Upper lobe of left lung (tissue), 4 donors: ENCODE measurements around the gene MAGI2.
"Not testable (repeated sequence)": the region's sequence is repeated elsewhere in the genome, so short reads cannot be mapped to it uniquely, and the experiment has no call there.

Experiments used
- EP300 ChIP-seq, 4 donors: sonication (generic); formaldehyde crosslinking; IDR thresholded peaks; one replicate each; pipeline ENCODE4 v1.5.1; 2017; ENCODE audit warnings: antibody characterized with exemption in 4 of 4, control low read depth in 2 of 4
- POLR2AphosphoS5 ChIP-seq, 2 donors: sonication (generic); formaldehyde crosslinking; IDR thresholded peaks; one replicate each; pipeline ENCODE4 v1.5.1; 2017; ENCODE audit warnings: antibody characterized with exemption in 2 of 2
- TF ChIP-seq, protein P1 (sequence below), 6 experiments: fragments of 450-650 bp in 4 of 6; fragments of 200-600 bp in 2 of 6; sonication (generic) in 2 of 6; IDR thresholded peaks; one replicate each; pipeline ENCODE4 v1.5.1; 2016 to 2019; ENCODE audit warnings: antibody characterized with exemption in 6 of 6

- TF ChIP-seq, protein P1, sequence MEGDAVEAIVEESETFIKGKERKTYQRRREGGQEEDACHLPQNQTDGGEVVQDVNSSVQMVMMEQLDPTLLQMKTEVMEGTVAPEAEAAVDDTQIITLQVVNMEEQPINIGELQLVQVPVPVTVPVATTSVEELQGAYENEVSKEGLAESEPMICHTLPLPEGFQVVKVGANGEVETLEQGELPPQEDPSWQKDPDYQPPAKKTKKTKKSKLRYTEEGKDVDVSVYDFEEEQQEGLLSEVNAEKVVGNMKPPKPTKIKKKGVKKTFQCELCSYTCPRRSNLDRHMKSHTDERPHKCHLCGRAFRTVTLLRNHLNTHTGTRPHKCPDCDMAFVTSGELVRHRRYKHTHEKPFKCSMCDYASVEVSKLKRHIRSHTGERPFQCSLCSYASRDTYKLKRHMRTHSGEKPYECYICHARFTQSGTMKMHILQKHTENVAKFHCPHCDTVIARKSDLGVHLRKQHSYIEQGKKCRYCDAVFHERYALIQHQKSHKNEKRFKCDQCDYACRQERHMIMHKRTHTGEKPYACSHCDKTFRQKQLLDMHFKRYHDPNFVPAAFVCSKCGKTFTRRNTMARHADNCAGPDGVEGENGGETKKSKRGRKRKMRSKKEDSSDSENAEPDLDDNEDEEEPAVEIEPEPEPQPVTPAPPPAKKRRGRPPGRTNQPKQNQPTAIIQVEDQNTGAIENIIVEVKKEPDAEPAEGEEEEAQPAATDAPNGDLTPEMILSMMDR (IDR thresholded peaks at IDR 0.05), result not testable (repeated sequence)
- not testable (repeated sequence) for TF ChIP-seq EP300, POLR2AphosphoS5 (IDR thresholded peaks at IDR 0.05)
Measured at GRCh38 chr7:78503301-78503700, 950.2 kb downstream of the MAGI2 start.
